VCaP (cell line): Measurements from ENCODE around the gene KRTAP19-5.

ENCODE experiments used
- H3K27ac ChIP-seq: fragments of 450-650 bp; 2 replicates; pipeline ENCODE4 v1.5.1; 2017
- TF ChIP-seq, protein P1 (sequence below): fragments of 450-650 bp; conservative IDR thresholded peaks from 2 replicates; pipeline ENCODE4 v1.5.1; 2017; ENCODE audit warnings: mild to moderate bottlenecking, moderate library complexity

Gene KRTAP19-5

DNA sequence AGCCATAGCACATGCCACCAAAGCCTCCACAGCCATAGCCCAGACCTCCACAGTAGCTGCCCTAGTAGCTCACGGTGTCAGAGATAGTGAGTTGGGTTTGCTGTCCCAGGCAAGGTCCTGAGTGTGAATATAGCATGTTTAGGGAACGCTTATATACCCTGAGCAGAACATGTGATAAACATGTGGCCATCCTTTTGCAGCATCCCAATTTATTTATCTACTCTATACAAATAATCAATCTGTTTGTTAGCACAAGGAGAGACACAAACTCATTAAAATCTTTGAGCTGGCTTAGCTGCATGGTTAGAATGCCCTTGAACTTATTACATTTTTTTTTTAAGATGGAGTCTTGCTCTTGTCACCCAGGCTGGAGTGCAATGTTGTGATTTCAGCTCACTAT, 14.6 kb downstream of the KRTAP19-5 start, which contains the start of gene KRTAP19-2:
KRTAP19-2 (minus strand) TSS at position 101 of the 400 bp plus-strand sequence; CDS start at position 13, 88 bp downstream.
- H3K27ac ChIP-seq: no peak within 1 kb of the TSS
- TF ChIP-seq, protein P1, sequence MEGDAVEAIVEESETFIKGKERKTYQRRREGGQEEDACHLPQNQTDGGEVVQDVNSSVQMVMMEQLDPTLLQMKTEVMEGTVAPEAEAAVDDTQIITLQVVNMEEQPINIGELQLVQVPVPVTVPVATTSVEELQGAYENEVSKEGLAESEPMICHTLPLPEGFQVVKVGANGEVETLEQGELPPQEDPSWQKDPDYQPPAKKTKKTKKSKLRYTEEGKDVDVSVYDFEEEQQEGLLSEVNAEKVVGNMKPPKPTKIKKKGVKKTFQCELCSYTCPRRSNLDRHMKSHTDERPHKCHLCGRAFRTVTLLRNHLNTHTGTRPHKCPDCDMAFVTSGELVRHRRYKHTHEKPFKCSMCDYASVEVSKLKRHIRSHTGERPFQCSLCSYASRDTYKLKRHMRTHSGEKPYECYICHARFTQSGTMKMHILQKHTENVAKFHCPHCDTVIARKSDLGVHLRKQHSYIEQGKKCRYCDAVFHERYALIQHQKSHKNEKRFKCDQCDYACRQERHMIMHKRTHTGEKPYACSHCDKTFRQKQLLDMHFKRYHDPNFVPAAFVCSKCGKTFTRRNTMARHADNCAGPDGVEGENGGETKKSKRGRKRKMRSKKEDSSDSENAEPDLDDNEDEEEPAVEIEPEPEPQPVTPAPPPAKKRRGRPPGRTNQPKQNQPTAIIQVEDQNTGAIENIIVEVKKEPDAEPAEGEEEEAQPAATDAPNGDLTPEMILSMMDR: no peak

DNA sequence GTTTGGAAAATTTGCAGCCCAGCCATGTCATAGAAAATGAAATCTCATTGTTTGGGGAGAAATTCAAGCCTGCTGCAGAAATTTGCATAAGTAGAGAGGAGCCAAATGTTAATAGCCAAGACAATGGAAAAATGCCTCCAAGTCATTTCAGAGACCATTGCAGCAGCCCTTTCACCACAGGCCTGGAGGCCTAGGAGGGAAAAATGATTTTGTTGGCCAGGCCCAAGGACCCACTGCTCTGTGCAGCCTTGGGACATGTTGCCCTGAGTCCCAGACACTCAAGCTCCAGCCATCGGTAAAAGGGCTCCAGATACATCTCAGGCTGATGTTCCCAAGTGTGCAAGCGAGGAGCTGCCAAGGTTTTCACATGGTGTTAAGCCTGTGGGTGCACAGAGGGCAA, 15.8 kb downstream of the KRTAP19-5 start:
- TF ChIP-seq, protein P1: no peak
- no peak overlapping the region for H3K27ac ChIP-seq

DNA sequence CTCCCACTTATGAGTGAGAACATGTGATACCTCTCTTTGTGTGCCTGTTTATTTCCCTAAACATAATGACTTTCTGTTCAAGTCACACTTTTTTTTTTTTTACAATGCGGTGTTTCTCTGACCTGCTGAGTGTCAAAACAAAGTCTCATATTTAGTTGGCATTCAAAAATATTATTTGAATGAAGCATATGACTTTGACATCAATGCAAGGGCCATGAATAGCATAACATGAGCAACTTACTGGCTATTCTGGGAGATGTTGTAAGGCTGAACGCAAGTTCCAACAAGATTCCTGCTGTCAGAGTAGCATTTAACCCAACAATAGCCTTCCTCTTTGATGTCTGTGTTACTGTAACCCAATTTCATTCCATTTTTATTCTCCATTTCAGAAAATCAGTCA, 19.8 kb downstream of the KRTAP19-5 start:
- TF ChIP-seq, protein P1: no peak

DNA sequence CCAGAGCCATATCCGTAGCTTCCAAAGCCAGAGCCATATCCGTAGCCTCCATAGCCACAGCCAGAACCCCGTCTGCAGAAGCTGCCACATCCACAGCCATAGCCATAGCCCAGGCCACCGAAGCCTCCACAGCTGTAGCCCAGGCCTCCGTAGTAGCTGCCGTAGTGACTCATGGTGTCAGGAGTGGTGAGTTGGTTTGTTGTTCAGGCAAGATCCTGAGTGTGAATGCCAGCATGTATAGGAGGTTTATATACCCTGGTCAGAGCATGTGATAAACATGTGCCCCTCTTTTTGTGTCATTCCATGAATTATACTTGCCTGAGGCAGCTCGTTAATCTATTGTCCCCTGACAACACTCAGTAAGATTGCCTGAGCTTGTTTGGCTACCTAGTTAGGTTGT, 21.8 kb downstream of the KRTAP19-5 start, which contains the start of gene KRTAP19-1:
KRTAP19-1 (minus strand) TSS at position 223 of the 400 bp plus-strand sequence; CDS start at position 173, 50 bp downstream.
- no peak within 1 kb of the TSS for H3K27ac ChIP-seq
- TF ChIP-seq, protein P1: no peak

More for the DNA sequence above, 19.8 kb downstream of the KRTAP19-5 start:
- H3K27ac ChIP-seq: no peak overlapping the region

DNA sequence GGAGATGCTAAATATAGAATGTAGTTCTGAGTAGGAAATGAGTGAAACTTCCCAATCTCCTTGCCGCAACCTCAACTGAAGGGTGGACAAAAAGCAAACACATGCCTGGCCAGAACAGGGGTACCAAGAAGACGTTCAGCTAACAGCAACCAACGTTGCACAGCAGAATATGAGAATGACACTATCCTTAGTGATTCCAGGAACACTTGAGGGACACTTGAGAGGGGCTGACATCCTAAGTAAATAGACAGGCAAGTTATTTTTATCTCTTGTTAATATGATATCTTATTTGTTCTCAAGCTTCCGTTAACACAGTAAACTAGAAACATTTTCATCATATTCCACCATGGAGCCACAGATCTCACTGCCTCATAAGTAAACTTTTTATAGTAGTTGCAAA, 22.7 kb downstream of the KRTAP19-5 start:
- H3K27ac ChIP-seq: no peak overlapping the region
- TF ChIP-seq, protein P1: no peak

DNA sequence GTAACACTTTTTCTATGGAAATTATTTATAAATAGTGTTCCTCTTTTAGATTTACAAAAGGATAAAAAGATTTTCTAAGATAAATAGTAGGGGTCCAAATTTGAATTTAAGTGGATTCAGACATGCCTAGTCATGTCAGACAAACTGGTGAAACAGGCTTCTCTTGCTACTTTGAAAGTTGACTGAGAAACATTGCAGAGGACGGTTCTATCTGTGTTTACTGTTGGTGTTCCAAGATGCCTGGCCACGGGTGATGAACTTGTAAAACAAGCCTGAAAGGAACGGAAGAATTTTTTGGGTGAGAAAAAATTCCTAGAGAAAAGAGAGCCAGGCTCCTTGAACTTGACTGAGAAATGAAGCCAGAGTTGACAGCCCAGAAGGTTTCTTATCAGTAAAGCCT, 23.9 kb downstream of the KRTAP19-5 start:
- TF ChIP-seq, protein P1: no peak

DNA sequence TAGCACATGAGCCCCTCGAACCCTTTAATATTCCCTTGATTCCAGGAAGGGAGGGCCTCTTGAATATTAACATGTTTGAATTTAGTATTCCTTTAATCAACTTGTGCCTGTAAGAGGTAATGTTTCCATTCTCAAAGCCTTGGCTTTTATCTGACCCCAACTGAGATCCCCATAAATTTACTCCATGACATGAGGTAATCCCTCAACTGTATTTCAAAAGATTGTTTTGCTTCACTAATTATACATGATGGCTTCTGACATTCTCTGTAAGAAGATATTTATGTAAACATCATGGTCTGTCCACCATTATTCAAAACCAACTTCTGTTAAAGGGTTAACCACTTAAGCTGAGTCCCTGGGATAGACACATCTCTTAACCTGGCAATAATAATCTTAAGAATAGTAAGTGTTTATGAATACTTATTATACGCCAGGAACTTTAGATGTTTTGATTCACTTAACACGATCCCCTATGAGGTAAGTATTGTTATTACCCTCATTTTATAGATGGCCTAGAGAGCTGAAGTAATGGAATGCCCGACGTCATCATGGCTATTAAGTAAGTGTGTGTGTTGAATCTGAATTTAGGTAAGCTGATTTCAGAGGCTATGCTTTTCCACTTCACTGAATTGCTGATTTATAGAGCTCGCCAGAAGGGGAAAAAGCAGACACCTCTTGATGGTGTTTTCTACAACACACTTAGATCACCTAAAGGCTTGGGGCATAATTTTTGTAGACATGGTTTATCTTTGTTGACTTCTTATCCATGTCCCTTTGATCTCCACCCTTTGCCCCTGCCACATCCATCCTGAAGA, 32.8 kb downstream of the KRTAP19-5 start:
- TF ChIP-seq, protein P1: no peak
- no peak overlapping the region for H3K27ac ChIP-seq

More for the DNA sequence above, 23.9 kb downstream of the KRTAP19-5 start:
- H3K27ac ChIP-seq: no peak overlapping the region; the same call in 1 of the 2 replicates
